GM12874 (cell line): ENCODE data around the gene PREX1.

Source experiments
- TF ChIP-seq, protein P1 (sequence below): IDR thresholded peaks from 2 replicates; pipeline ENCODE4 v1.5.1; 2011; ENCODE audit warnings: low read depth, mild to moderate bottlenecking, control low read depth, low read length, moderate library complexity; ENCODE audit not compliant: insufficient read depth

Gene PREX1

GRCh38 chr20:48631114-48632016 lies 196.4 kb downstream of the PREX1 start:
- TF ChIP-seq, protein P1, sequence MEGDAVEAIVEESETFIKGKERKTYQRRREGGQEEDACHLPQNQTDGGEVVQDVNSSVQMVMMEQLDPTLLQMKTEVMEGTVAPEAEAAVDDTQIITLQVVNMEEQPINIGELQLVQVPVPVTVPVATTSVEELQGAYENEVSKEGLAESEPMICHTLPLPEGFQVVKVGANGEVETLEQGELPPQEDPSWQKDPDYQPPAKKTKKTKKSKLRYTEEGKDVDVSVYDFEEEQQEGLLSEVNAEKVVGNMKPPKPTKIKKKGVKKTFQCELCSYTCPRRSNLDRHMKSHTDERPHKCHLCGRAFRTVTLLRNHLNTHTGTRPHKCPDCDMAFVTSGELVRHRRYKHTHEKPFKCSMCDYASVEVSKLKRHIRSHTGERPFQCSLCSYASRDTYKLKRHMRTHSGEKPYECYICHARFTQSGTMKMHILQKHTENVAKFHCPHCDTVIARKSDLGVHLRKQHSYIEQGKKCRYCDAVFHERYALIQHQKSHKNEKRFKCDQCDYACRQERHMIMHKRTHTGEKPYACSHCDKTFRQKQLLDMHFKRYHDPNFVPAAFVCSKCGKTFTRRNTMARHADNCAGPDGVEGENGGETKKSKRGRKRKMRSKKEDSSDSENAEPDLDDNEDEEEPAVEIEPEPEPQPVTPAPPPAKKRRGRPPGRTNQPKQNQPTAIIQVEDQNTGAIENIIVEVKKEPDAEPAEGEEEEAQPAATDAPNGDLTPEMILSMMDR, result no peak

DNA sequence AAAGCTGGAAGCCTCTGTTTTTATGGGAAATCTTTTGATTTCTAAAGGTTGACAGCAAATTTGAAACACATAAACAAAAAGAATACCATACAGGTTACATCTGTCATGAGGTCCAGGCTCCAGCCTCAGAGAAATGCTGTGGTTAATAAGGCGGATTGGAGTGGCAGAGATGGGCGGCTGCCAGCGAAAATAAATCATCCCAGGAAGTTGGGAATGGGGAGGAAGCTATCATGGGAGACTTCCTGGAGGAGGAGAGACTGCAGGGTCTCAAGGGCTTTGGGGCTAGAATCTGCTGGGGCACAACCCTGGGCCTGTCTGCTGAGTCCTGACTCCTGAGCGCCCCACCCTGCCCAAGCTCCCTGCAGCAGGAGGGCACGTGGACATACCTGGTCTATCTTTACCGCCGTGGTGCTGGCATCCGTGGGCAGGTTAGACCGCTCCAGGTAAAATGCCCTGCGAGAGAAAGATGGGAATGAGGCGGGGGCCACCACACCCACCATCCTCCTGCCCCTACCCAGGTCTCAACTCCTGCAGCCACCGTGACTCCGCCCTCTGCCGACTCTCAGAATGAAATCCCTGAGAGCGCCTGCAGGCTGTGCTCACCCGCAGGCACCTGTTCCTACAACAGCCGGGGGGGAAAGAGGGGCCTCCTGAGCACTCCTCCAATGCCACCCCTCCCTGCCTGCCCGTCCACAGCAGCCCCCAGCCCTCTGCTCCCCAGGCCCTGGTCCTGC lies 197.3 kb downstream of the PREX1 start:
- TF ChIP-seq, protein P1, result no peak

- TF ChIP-seq, protein P1, result no peak
Observed at GRCh38 chr20:48629960-48630315, 197.9 kb downstream of the PREX1 start.

DNA sequence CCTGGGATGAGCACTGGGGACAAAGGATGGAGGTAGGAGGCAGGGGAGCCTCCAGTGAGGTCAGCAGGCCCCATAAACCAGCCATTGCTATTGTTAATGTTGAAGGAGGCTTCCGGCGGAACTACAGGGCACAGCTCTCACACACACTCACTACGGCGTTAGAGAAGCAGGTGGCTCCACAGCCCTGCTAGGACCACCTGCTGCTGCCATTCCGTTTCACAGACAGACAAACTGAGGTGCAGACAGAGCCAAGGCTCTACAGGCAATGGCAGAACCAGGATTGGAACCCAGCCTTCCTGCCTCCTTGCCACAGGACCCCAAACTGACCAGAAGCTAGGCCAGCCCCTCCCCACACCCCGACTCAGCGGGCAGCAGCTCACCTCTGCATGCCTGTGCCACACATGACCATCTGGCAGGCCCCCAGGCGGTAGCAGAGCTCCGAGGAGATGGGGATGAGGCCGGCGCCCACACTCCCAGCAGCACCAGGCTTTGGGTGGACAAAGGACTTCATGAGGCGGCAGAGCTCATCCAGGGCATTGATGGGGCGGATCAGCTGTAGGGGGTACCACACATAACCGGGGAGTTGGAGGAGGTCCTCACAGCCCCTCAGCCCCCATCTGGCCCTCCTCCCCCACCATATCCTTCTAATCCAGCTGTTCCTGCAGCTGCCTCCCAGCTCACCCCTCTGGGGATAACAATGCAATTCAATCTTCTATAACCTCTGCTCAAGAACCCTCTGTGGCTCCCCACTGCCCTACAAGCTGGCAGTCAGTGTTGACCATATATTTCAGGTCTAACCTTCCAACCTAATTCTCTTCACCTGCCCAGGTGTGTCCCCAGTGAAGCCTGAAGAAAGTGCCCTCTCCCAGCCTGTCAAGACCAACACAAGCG lies 198.5 kb downstream of the PREX1 start:
- TF ChIP-seq, protein P1, result no peak

DNA sequence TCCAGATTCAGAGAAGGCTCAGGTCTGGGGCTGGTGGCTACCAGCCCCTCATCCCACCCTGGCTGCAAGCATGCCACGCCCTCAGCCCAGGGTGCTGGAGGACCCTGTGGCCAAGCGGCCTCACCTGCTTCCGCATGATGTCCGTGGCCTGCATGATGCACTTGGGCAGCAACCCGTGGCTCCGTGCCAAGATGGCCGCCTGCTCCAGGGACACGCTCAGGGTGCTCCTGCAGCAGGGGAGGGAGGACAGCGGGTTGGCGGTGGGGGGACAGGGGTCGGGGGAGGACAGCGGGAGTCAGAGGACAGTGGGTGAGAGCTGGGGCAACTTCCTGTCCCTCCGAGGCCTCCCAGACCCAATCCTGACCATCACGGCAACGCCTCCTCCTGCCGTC lies 200.1 kb downstream of the PREX1 start:
- TF ChIP-seq, protein P1, result no peak

- TF ChIP-seq, protein P1, result no peak
Observed at GRCh38 chr20:48626938-48627736, 200.7 kb downstream of the PREX1 start.
